ENCODE measurements around the gene S1PR2. TPM values are rescaled to one million over a fixed set of nuclear protein-coding genes. Genes with fewer than 3 reads are reported as not detected.

S1PR2 gene
- total RNA-seq, 2 experiments from 2014 or later = 6.1 to 8.5 TPM

- ATAC-seq = no peak
- Mint-ChIP-seq H3K36me3 (peaks cover 3% of the 10 kb centered on the region), H3K4me3 (no peak overlapping the region), H3K27me3 (no peaks in the 10 kb centered on the region), H3K9me3 (ENCODE audit: low read depth) (no peaks in the 10 kb centered on the region), H3K27ac (no peak overlapping the region), H3K4me1 (peaks cover 15% of the 10 kb centered on the region)
- CTCF ChIA-PET = interaction anchor here (0.5 to 5.9 kb wide), 9 partner anchors 9 to 229 kb away, joined by 3 to 55 read pairs (median 6); partner anchors contain the start of genes MRPL4 and RAVER1
- DNase-seq = no peak
Observed at GRCh38 chr19:10227026-10227971, 3.8 kb downstream of the S1PR2 start.

- H3K4me3 Mint-ChIP-seq = no peak overlapping the region
Observed at GRCh38 chr19:10226376-10227025, 4.6 kb downstream of the S1PR2 start.

GRCh38 chr19:10226021-10226375 is 5.1 kb downstream of the S1PR2 start:
- ATAC-seq (no peak), DNase-seq (no peak)
- H3K27ac Mint-ChIP-seq = no peak overlapping the region
- no peaks in the 10 kb centered on the region for H3K27me3 Mint-ChIP-seq
- H3K4me3 Mint-ChIP-seq = no peak overlapping the region
- no peaks in the 10 kb centered on the region for H3K9me3 Mint-ChIP-seq (ENCODE audit: low read depth)
- H3K36me3 Mint-ChIP-seq = peaks cover 3% of the 10 kb centered on the region
- peaks cover 7% of the 10 kb centered on the region for H3K4me1 Mint-ChIP-seq
- CTCF ChIA-PET = interaction anchor here (1.5 to 2.2 kb wide), 2 partner anchors 10 to 24 kb away, joined by 4 to 15 read pairs; no protein-coding TSS in a partner anchor

More at GRCh38 chr19:10226376-10227025, 4.6 kb downstream of the S1PR2 start:
- DNase-seq = no peak
- no peak for ATAC-seq
- Mint-ChIP-seq H3K4me1 (peaks cover 9% of the 10 kb centered on the region), H3K27me3 (no peaks in the 10 kb centered on the region), H3K9me3 (ENCODE audit: low read depth) (no peaks in the 10 kb centered on the region), H3K36me3 (peaks cover 3% of the 10 kb centered on the region), H3K27ac (no peak overlapping the region)
- CTCF ChIA-PET = interaction anchor here (0.6 to 2.2 kb wide), 4 partner anchors 10 to 229 kb away, joined by 3 to 15 read pairs (median 5); partner anchors contain the start of gene RAVER1

- Mint-ChIP-seq H3K4me3 (no peak overlapping the region), H3K27ac (no peak overlapping the region), H3K9me3 (ENCODE audit: low read depth) (no peaks in the 10 kb centered on the region), H3K36me3 (peaks cover 3% of the 10 kb centered on the region), H3K27me3 (no peaks in the 10 kb centered on the region), H3K4me1 (peaks cover 2% of the 10 kb centered on the region)
- DNase-seq = no peak
- CTCF ChIA-PET = no interaction called here
- no peak for ATAC-seq
Observed at GRCh38 chr19:10224337-10224736, 6.8 kb downstream of the S1PR2 start.

- H3K27me3 Mint-ChIP-seq = no peaks in the 10 kb centered on the region
- ATAC-seq = no peak
- CTCF ChIA-PET = interaction anchor here (0.6 kb wide), 1 partner anchor 26 kb away, joined by 3 read pairs; no protein-coding TSS in a partner anchor
- DNase-seq = no peak
- no peak overlapping the region for H3K4me3 Mint-ChIP-seq
- H3K4me1 Mint-ChIP-seq = peaks cover 4% of the 10 kb centered on the region
- no peak overlapping the region for H3K27ac Mint-ChIP-seq
- no peaks in the 10 kb centered on the region for H3K9me3 Mint-ChIP-seq (ENCODE audit: low read depth)
- H3K36me3 Mint-ChIP-seq = peaks cover 3% of the 10 kb centered on the region
Observed at GRCh38 chr19:10223488-10224213, 7.5 kb downstream of the S1PR2 start.

GRCh38 chr19:10222201-10222890 is 8.8 kb downstream of the S1PR2 start:
- CTCF ChIA-PET = no interaction called here

GRCh38 chr19:10220695-10221094 is 10.4 kb downstream of the S1PR2 start:
- ATAC-seq = no peak
- Mint-ChIP-seq H3K36me3 (peaks cover 3% of the 10 kb centered on the region), H3K4me3 (no peak overlapping the region), H3K27ac (no peak overlapping the region), H3K9me3 (ENCODE audit: low read depth) (no peaks in the 10 kb centered on the region), H3K4me1 (peaks cover 4% of the 10 kb centered on the region), H3K27me3 (no peaks in the 10 kb centered on the region)
- CTCF ChIA-PET = interaction anchor here (1.4 to 3.4 kb wide), 3 partner anchors 10 to 29 kb away, joined by 5 to 12 read pairs (median 6); no protein-coding TSS in a partner anchor
- DNase-seq = no peak

More at GRCh38 chr19:10222201-10222890, 8.8 kb downstream of the S1PR2 start:
- Mint-ChIP-seq H3K27ac (no peak overlapping the region), H3K27me3 (no peaks in the 10 kb centered on the region), H3K4me3 (no peak overlapping the region), H3K9me3 (ENCODE audit: low read depth) (no peaks in the 10 kb centered on the region), H3K4me1 (peaks cover 4% of the 10 kb centered on the region), H3K36me3 (peaks cover 3% of the 10 kb centered on the region)
- DNase-seq (no peak), ATAC-seq (no peak)

GRCh38 chr19:10219678-10220077 is 11.5 kb downstream of the S1PR2 start:
- CTCF ChIA-PET = interaction anchor here (0.7 to 3.4 kb wide), 6 partner anchors 9 to 42 kb away, joined by 3 to 12 read pairs (median 6); partner anchors contain the start of gene DNMT1
- no peak overlapping the region for H3K27ac Mint-ChIP-seq
- DNase-seq (peak; percentile 52), ATAC-seq (peak; percentile 70)
- no peaks in the 10 kb centered on the region for H3K27me3 Mint-ChIP-seq
- H3K9me3 Mint-ChIP-seq (ENCODE audit: low read depth) = no peaks in the 10 kb centered on the region
- peaks cover 3% of the 10 kb centered on the region for H3K36me3 Mint-ChIP-seq
- H3K4me1 Mint-ChIP-seq = peaks cover 4% of the 10 kb centered on the region
- no peak overlapping the region for H3K4me3 Mint-ChIP-seq

GRCh38 chr19:10217085-10217484 is 14.0 kb downstream of the S1PR2 start:
- Mint-ChIP-seq H3K27me3 (no peaks in the 10 kb centered on the region), H3K27ac (no peak overlapping the region), H3K36me3 (no peaks in the 10 kb centered on the region), H3K9me3 (ENCODE audit: low read depth) (no peaks in the 10 kb centered on the region), H3K4me3 (no peak overlapping the region), H3K4me1 (peaks cover 4% of the 10 kb centered on the region)
- CTCF ChIA-PET = interaction anchor here (0.7 to 1.7 kb wide), 4 partner anchors 11 to 176 kb away, joined by 3 to 8 read pairs (median 3); no protein-coding TSS in a partner anchor
- DNase-seq (no peak), ATAC-seq (no peak)

- no peak overlapping the region for H3K4me3 Mint-ChIP-seq
- peaks cover 2% of the 10 kb centered on the region for H3K27me3 Mint-ChIP-seq
- CTCF ChIA-PET = interaction anchor here (1.1 to 1.4 kb wide), 3 partner anchors 14 to 37 kb away, joined by 3 to 5 read pairs (median 3); no protein-coding TSS in a partner anchor
- ATAC-seq (no peak), DNase-seq (no peak)
- H3K27ac Mint-ChIP-seq = no peak overlapping the region
- no peaks in the 10 kb centered on the region for H3K9me3 Mint-ChIP-seq (ENCODE audit: low read depth)
- no peaks in the 10 kb centered on the region for H3K36me3 Mint-ChIP-seq
- H3K4me1 Mint-ChIP-seq = peaks cover 4% of the 10 kb centered on the region
Observed at GRCh38 chr19:10214784-10215183, 16.3 kb downstream of the S1PR2 start.

- no peak overlapping the region for H3K4me3 Mint-ChIP-seq
- CTCF ChIA-PET = interaction anchor here (1.8 kb wide), 1 partner anchor 8 kb away, joined by 5 read pairs; no protein-coding TSS in a partner anchor
- H3K4me1 Mint-ChIP-seq = peaks cover 8% of the 10 kb centered on the region
- DNase-seq = no peak
- ATAC-seq = no peak
- H3K36me3 Mint-ChIP-seq = no peaks in the 10 kb centered on the region
- H3K27me3 Mint-ChIP-seq = peaks cover 2% of the 10 kb centered on the region
- peaks cover 3% of the 10 kb centered on the region for H3K9me3 Mint-ChIP-seq (ENCODE audit: low read depth)
- H3K27ac Mint-ChIP-seq = no peak overlapping the region
Observed at GRCh38 chr19:10211691-10212090, 19.4 kb downstream of the S1PR2 start.

GRCh38 chr19:10211061-10211460 is 20.1 kb downstream of the S1PR2 start:
- peaks cover 8% of the 10 kb centered on the region for H3K4me1 Mint-ChIP-seq
- DNase-seq (no peak), ATAC-seq (no peak)
- peaks cover 2% of the 10 kb centered on the region for H3K27me3 Mint-ChIP-seq
- CTCF ChIA-PET = interaction anchor here (1.8 kb wide), 1 partner anchor 9 kb away, joined by 5 read pairs; no protein-coding TSS in a partner anchor
- H3K36me3 Mint-ChIP-seq = no peaks in the 10 kb centered on the region
- peaks cover 3% of the 10 kb centered on the region for H3K9me3 Mint-ChIP-seq (ENCODE audit: low read depth)
- H3K27ac Mint-ChIP-seq = no peak overlapping the region
- no peak overlapping the region for H3K4me3 Mint-ChIP-seq
